CD14-positive monocyte (primary cell): ENCODE measurements around the gene RNF121. TPM values are rescaled to one million over a fixed set of nuclear protein-coding genes. Genes with fewer than 3 reads are reported as not detected.
A peak's percentile ranks its signal among the peaks of the same experiment; 100 is the strongest.

Experiments used
- DNase-seq, 3 donors: peaks; one replicate each; pipeline ENCODE4 v3.0.0-alpha.2; 2011 to 2022
- H2AFZ ChIP-seq: 2 replicates; pipeline ENCODE4 v1.6.0; 2012; ENCODE audit warnings: mild to moderate bottlenecking, low read depth, low read length, inconsistent platforms; ENCODE audit not compliant: insufficient read depth, poor library complexity, severe bottlenecking
- H3K27ac ChIP-seq, 2 donors: 1 replicate in 1 of 2; 2 replicates in 1 of 2; pipeline ENCODE4 v1.5.1; 2012 to 2013; ENCODE audit warnings: low read length in 2 of 2, control low read depth in 1 of 2, inconsistent platforms in 1 of 2, low read depth in 1 of 2, mild to moderate bottlenecking in 1 of 2
- H3K27me3 ChIP-seq, 2 donors: one replicate each; pipeline versions ENCODE4 v1.6.0 to v1.6.1; 2011 to 2013; ENCODE audit warnings: low read length in 2 of 2; ENCODE audit not compliant: control insufficient read depth in 2 of 2, insufficient read depth in 2 of 2
- H3K36me3 ChIP-seq, 2 donors: replicated peaks in 1 of 2; 1 replicate in 1 of 2; 2 replicates in 1 of 2; pipeline versions ENCODE4 v1.5.1 to v1.6.1; 2012 to 2013; ENCODE audit warnings: low read length in 2 of 2, control low read depth in 1 of 2, inconsistent platforms in 1 of 2, mild to moderate bottlenecking in 1 of 2; ENCODE audit not compliant: insufficient read depth in 2 of 2, control insufficient read depth in 1 of 2
- H3K4me1 ChIP-seq, 2 donors: 1 replicate in 1 of 2; 2 replicates in 1 of 2; pipeline versions ENCODE4 v1.5.1 to v1.6.1; 2012 to 2013; ENCODE audit warnings: low read length in 2 of 2, control low read depth in 1 of 2, inconsistent platforms in 1 of 2, mild to moderate bottlenecking in 1 of 2, moderate library complexity in 1 of 2; ENCODE audit not compliant: insufficient read depth in 2 of 2, control insufficient read depth in 1 of 2
- H3K4me2 ChIP-seq: replicated peaks from 2 replicates; pipeline ENCODE3; 2012; ENCODE audit warnings: low read length, moderate library complexity, mild to moderate bottlenecking; ENCODE audit not compliant: poor library complexity, severe bottlenecking; ENCODE audit errors: extremely low read depth
- H3K4me3 ChIP-seq, 3 experiments: fragments of 200-600 bp in 1 of 3; sonication (generic) in 1 of 3; replicated peaks in 1 of 3; 1 replicate in 2 of 3; 2 replicates in 1 of 3; pipeline ENCODE4 v1.5.1; 2011 to 2013; ENCODE audit warnings: low read length in 3 of 3, mild to moderate bottlenecking in 3 of 3, control low read depth in 2 of 3, low read depth in 2 of 3, inconsistent platforms in 1 of 3, moderate library complexity in 1 of 3
- H3K79me2 ChIP-seq: 2 replicates; pipeline ENCODE4 v1.6.0; 2012; ENCODE audit warnings: mild to moderate bottlenecking, control low read depth, inconsistent platforms, low read length, moderate library complexity; ENCODE audit not compliant: insufficient read depth
- H3K9ac ChIP-seq: 2 replicates; pipeline ENCODE4 v1.6.0; 2017; ENCODE audit warnings: low read length, mild to moderate bottlenecking; ENCODE audit not compliant: insufficient read depth, poor library complexity, severe bottlenecking
- H3K9me3 ChIP-seq, 2 donors: replicated peaks in 1 of 2; 1 replicate in 1 of 2; 2 replicates in 1 of 2; pipeline versions ENCODE4 v1.5.1 to v1.6.1; 2012 to 2013; ENCODE audit warnings: low read length in 2 of 2, control low read depth in 1 of 2; ENCODE audit not compliant: control insufficient read depth in 1 of 2, insufficient read depth in 1 of 2
- H4K20me1 ChIP-seq: 2 replicates; pipeline ENCODE4 v1.6.0; 2012; ENCODE audit warnings: mild to moderate bottlenecking, low read length, control low read depth, moderate library complexity; ENCODE audit not compliant: insufficient read depth
- H3K27ac Mint-ChIP-seq, 7 donors: one replicate each; pipeline ENCODE4 v1.8.0; 2020; ENCODE audit warnings: mild to moderate bottlenecking in 7 of 7, mixed read lengths in 7 of 7, moderate library complexity in 6 of 7, inconsistent platforms in 2 of 7
- H3K27me3 Mint-ChIP-seq, 3 donors: one replicate each; pipeline ENCODE4 v1.8.0; 2021 to 2022; ENCODE audit warnings: low read depth in 3 of 3, mild to moderate bottlenecking in 3 of 3, mixed read lengths in 3 of 3, moderate library complexity in 3 of 3, inconsistent platforms in 1 of 3
- H3K36me3 Mint-ChIP-seq, 2 donors: one replicate each; pipeline ENCODE4 v1.8.0; 2020; ENCODE audit warnings: mixed read lengths in 2 of 2, inconsistent platforms in 1 of 2, mild to moderate bottlenecking in 1 of 2
- H3K4me1 Mint-ChIP-seq: one replicate; pipeline ENCODE4 v1.8.0; 2020; ENCODE audit warnings: mild to moderate bottlenecking, mixed read lengths
- H3K4me3 Mint-ChIP-seq, 2 donors: one replicate each; pipeline ENCODE4 v1.8.0; 2020; ENCODE audit warnings: mild to moderate bottlenecking in 2 of 2, mixed read lengths in 2 of 2, moderate library complexity in 1 of 2
- H3K9me3 Mint-ChIP-seq, 7 donors: one replicate each; pipeline ENCODE4 v1.8.0; 2020 to 2022; ENCODE audit warnings: mixed read lengths in 7 of 7, mild to moderate bottlenecking in 6 of 7, moderate library complexity in 6 of 7, inconsistent platforms in 2 of 7
- WGBS: methylation state at CpG from one replicate; pipeline ENCODE4 v1.1.5; 2013; ENCODE audit warnings: missing lambda C conversion rate; ENCODE audit not compliant: insufficient coverage; 5-methylcytosine and 5-hydroxymethylcytosine counted together
- intact Hi-C, 2 donors: fragments of 100-400 bp; cut with micrococcal nuclease; formaldehyde crosslinking; loops; one replicate each; pipeline versions ENCODE4 v1.15.0 to v1.15.1; 2023
- polyA plus RNA-seq, 3 donors: library from polyadenylated mRNA; depleted of rRNA in 1 of 3; unstranded in 2 of 3; stranded (reverse) in 1 of 3; fragments of 300-500 nt in 2 of 3; fragments of >200 nt in 1 of 3; fragmentation: Illumina TruSeq in 2 of 3; gene quantifications; 1 replicate in 2 of 3; 2 replicates in 1 of 3; pipeline ENCODE4 v1.2.3, GENCODE V29; 2012 to 2021
- TF ChIP-seq, protein P1 (sequence below): fragments of 200-600 bp; IDR thresholded peaks from one replicate; pipeline ENCODE4 v1.8.0; 2022; ENCODE audit warnings: antibody characterized with exemption, mild to moderate bottlenecking

The RNF121 gene
- polyA plus RNA-seq, 3 donors = 7.7 to 25.2 (median 9.2) TPM

DNA sequence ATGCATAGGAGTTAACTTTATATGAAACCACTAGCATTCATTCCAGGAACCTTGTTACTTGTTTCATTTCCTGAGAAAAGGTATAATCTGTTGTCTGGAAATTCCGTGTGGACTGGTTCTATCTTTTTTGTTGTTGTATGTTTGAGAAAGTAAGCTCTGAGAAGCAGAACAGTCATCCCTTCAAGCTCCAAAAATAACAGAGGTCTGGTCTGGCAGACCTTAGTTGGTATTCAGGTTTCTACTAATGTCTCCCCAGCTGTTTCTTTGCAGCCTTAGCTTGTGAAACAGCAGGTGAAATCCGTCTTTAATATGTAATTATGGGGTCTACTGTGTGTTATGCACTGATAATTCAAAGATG lies 2.4 kb downstream of the RNF121 start:
- H3K27ac ChIP-seq = no peak overlapping the region
- H3K4me1 ChIP-seq = peaks cover 17 to 25% of the 10 kb centered on the region in 2 donors
- H4K20me1 ChIP-seq = peaks cover 39% of the 10 kb centered on the region
- intact Hi-C loops = no loop called here
- no peak overlapping the region for H3K27ac Mint-ChIP-seq
- no peak overlapping the region for H3K4me2 ChIP-seq
- H2AFZ ChIP-seq = no peak overlapping the region
- H3K36me3 Mint-ChIP-seq = peaks cover 0 to 4% of the 10 kb centered on the region in 2 donors
- H3K4me3 ChIP-seq = no peak overlapping the region
- H3K9me3 Mint-ChIP-seq = peaks cover 0 to 2% (median 0%) of the 10 kb centered on the region in 7 donors
- peaks cover 0 to 1% (median 0%) of the 10 kb centered on the region in 3 donors for H3K27me3 Mint-ChIP-seq
- no peaks in the 10 kb centered on the region for H3K9me3 ChIP-seq
- H3K36me3 ChIP-seq = no peaks in the 10 kb centered on the region
- H3K27me3 ChIP-seq = no peaks in the 10 kb centered on the region
- H3K4me1 Mint-ChIP-seq = peaks cover 31% of the 10 kb centered on the region
- no peak overlapping the region for H3K9ac ChIP-seq
- H3K79me2 ChIP-seq = peaks cover 86% of the 10 kb centered on the region
- 100% methylated on average over 1 of the region's 2 CpGs for WGBS
- DNase-seq = no peak
- TF ChIP-seq, protein P1, sequence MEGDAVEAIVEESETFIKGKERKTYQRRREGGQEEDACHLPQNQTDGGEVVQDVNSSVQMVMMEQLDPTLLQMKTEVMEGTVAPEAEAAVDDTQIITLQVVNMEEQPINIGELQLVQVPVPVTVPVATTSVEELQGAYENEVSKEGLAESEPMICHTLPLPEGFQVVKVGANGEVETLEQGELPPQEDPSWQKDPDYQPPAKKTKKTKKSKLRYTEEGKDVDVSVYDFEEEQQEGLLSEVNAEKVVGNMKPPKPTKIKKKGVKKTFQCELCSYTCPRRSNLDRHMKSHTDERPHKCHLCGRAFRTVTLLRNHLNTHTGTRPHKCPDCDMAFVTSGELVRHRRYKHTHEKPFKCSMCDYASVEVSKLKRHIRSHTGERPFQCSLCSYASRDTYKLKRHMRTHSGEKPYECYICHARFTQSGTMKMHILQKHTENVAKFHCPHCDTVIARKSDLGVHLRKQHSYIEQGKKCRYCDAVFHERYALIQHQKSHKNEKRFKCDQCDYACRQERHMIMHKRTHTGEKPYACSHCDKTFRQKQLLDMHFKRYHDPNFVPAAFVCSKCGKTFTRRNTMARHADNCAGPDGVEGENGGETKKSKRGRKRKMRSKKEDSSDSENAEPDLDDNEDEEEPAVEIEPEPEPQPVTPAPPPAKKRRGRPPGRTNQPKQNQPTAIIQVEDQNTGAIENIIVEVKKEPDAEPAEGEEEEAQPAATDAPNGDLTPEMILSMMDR = no peak
- H3K4me3 Mint-ChIP-seq = no peak overlapping the region

- TF ChIP-seq, protein P1 = no peak
- Histone ChIP-seq H3K27ac (no peak overlapping the region), H3K4me3 (no peak overlapping the region), H3K4me1 (peaks cover 11 to 15% of the 10 kb centered on the region in 2 donors), H3K9ac (no peak overlapping the region), H3K4me2 (no peak overlapping the region), H4K20me1 (peaks cover 45% of the 10 kb centered on the region), H3K79me2 (peaks cover 88% of the 10 kb centered on the region), H3K27me3 (no peaks in the 10 kb centered on the region), H3K9me3 (no peaks in the 10 kb centered on the region), H3K36me3 (peaks cover 0 to 9% of the 10 kb centered on the region in 2 donors), H2AFZ (no peak overlapping the region)
- no peak for DNase-seq
- Mint-ChIP-seq H3K27ac (peak overlapping the region in 1 of 7 donors; percentile 7), H3K4me3 (no peak overlapping the region), H3K27me3 (peaks cover 0 to 1% (median 0%) of the 10 kb centered on the region in 3 donors), H3K9me3 (no peaks in the 10 kb centered on the region), H3K36me3 (peaks cover 8 to 16% of the 10 kb centered on the region in 2 donors), H3K4me1 (peaks cover 26% of the 10 kb centered on the region)
- intact Hi-C loops = no loop called here
- WGBS = 100% methylated on average over 1 of the region's 4 CpGs
These were observed 4.5 kb downstream of the RNF121 start for GRCh38 chr11:71933141-71933933.
